ENCODE results near the gene ANKRD16.
A peak's percentile ranks its signal among the peaks of the same experiment; 100 is the strongest.
"Not testable (repeated sequence)": the region's sequence is repeated elsewhere in the genome, so short reads cannot be mapped to it uniquely, and the experiment has no call there.

The ANKRD16 gene

DNA sequence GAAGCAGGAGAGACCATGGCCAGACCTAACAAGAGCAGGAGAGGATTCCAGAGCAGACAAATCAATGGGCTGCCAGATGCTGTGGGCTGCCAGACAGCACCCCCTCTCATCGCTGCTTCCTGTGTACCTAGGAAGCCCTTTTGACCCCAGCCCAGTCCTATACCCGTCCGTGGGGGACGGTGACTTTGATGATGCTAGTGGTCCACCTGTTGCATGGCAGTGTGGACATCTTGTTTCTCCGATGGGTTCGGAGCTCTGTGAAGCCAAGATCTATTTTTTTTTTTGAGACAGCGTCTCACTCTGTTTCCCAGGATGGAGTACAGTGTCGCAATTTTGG lies 58.3 kb downstream of the ANKRD16 start:
- DNase-seq, result no peak

GRCh38 chr10:5830629-5831445 lies 58.9 kb downstream of the ANKRD16 start:
- no peak for DNase-seq

GRCh38 chr10:5829267-5829666 lies 60.4 kb downstream of the ANKRD16 start:
- no peak for DNase-seq

DNA sequence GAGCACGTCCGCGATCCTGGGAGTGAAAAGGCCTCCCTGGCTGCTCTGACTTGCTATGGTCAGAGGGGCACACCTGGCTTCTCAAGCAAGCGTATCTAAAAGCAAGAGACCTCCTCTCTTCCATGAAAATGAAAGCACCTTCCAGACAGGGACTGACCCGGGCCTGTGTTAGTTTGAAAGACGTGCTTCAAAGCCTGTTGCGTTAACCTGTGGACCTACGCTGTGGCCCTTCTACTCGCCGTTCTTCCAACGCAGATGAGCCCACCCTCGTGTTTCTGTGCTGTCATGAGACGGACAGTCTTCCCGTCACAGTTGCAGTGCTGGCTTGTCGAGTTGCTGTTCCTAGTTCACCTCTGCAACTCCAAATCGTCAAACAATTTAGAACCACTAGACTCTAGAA lies 61.0 kb downstream of the ANKRD16 start:
- no peak for DNase-seq

DNA sequence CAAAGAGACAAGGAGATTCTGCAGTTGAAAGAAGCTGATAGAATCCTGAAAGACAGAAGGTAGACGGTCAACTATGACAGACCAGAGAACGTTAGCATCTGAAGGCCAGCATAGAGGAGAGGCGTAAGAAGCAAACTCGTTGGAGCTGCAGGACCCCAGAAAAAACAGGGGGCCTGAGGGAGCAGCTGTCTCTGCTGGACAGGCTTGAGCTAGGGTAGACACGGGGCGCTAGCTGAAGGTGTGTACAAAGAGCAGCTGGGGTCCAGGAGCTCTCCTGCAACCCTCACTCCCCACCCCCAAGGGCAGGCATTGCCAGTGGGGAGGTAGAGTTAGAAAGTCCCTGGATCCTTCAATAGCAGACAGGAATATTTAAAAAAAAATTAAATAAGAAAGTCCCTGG lies 61.9 kb downstream of the ANKRD16 start:
- DNase-seq, result no peak

DNA sequence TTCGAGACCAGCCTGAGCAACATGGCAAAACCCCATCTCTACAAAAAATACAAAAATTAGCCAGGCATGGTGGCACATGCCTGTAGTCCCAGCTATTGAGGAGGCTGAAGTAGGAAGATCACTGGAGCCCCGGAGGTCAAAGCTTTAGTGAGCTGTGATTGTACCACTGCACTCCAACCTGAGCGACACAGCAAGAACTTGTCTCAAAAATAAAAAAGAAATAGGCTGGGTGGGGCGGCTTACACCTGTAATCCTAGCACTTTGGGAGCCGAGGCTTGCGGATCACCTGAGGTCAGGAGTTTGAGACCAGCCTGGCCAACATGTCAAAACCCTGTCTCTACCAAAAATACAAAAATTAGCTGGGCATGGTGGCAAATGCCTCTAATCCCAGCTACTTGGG lies 63.2 kb downstream of the ANKRD16 start:
- DNase-seq, result not testable (repeated sequence)

GRCh38 chr10:5818894-5819293 lies 70.8 kb downstream of the ANKRD16 start:
- DNase-seq, result no peak

GRCh38 chr10:5818048-5818331 lies 71.7 kb downstream of the ANKRD16 start:
- no peak for DNase-seq

- DNase-seq, result no peak
Measured at GRCh38 chr10:5817322-5818047, 72.2 kb downstream of the ANKRD16 start.

DNA sequence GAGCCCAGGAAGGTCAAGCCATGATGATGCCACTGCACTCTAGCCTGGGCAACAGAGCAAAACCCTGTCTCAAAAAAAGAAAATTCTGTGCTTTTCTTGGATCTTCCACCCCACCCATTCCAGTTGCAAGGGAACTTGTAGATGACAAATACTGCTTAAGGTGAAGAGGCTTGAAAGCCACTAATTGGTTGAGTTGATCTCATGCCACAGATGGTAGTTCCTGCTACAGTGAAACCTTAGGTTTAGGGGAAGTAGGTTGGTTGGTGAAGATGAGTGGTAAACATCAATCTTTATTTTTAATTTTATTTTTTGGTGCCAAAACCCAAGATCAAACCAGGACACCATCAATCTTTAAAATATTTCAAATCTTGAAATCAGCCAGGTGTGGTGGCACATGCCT lies 73.5 kb downstream of the ANKRD16 start:
- DNase-seq, result no peak

DNA sequence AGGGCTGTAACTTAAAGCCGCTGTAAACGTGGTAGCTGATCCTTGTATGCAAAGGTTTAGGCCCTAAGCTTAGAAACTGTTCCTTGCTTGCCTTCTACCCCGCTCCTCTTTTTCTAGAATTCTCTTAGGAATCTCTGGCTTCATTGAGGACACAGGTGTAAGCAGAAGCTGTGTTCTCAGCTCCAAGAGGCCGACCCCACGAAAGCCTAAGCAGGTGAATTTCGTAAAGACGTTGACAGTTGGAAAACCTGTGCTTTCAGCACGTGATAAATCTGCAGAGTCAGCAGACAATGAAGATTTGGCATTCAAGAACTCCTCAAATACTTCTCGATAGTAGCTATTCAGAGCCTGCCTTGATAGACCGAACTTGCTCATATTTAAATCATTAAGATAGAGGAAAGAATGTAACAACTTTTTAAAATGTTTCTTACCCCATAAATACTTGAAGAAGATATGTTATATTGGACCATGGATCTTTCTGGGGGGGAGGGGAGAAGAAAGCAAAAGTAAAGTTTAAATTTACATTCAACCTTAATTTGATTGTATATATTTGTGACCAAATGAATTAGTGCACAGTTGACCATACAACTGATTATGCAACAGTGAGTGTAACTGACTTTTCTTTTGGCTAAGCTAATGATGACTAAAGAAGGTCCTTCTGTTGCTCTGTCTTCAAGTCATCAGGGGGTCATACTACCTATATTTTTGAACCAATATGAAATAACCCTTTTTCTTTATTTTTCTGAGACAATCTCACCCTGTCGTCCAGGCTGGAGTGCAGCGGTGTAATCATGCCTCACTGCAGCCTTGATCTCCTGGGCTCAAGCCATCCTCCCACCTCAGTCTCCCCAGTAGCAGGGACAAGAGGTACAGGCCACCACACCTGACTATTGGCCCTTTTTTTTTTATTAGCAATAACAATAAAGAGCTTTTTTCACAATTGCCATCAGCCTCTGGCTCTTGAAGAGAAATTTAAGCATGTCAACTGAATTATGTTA lies 75.3 kb downstream of the ANKRD16 start:
- DNase-seq, result no peak

GRCh38 chr10:5813341-5814109 lies 76.2 kb downstream of the ANKRD16 start, which contains the start of gene GDI2:
Gene GDI2 (minus strand): TSS chr10:5813434. CDS start chr10:5813258, 176 bp downstream.
- DNase-seq, result peak; percentile 96

DNA sequence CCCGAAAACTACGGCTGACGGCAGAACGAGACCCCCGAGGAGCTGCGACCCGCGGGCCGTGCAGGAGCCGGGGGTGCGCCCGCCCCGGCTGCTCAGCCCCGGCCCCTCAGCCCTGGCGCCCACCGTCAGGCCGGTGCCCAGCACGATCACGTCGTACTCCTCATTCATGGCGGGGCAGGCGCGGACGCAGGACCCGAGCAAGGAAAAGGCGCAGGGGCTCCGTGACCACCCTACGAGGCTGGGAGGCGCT lies 76.7 kb downstream of the ANKRD16 start:
- no peak for DNase-seq

GRCh38 chr10:5812283-5813090 lies 77.2 kb downstream of the ANKRD16 start:
- peak; percentile 54 to 56 for DNase-seq
